ENCODE measurements around the gene SH3YL1. TPM values are rescaled to one million over a fixed set of nuclear protein-coding genes. Genes with fewer than 3 reads are reported as not detected.

The SH3YL1 gene
- total and polyA plus RNA-seq, 4 donors = 6.4 to 19.2 (median 13.9) TPM

- TF ChIP-seq CTCF (IDR thresholded peaks at IDR 0.05; ENCODE audit: low read depth, low read length, missing input control) (no peak), GABPA (IDR thresholded peaks at IDR 0.05 in 1 of 2, conservative IDR thresholded peaks at IDR 0.05 in 1 of 2) (no peak), YY1 (IDR thresholded peaks at IDR 0.05) (no peak), FOXA2 (IDR thresholded peaks at IDR 0.05) (no peak), FOXA1 (IDR thresholded peaks at IDR 0.05) (no peak), HNF4G (IDR thresholded peaks at IDR 0.05) (no peak), RAD21 (IDR thresholded peaks at IDR 0.05) (no peak), HNF4A (conservative IDR thresholded peaks at IDR 0.05) (no peak), SP1 (IDR thresholded peaks at IDR 0.05) (no peak)
- DNase-seq (ENCODE audit: low spot score) = no peak
- H3K4me1 ChIP-seq (ENCODE audit: control insufficient read depth in 4 of 4, insufficient read depth in 4 of 4, low read length in 3 of 4) = peaks cover 13 to 26% (median 17%) of the 10 kb centered on the region in 4 donors
- no peak overlapping the region for H3K4me3 ChIP-seq (ENCODE audit: low read depth in 1 of 3, low read length in 3 of 3)
- no peaks in the 10 kb centered on the region for H3K9me3 ChIP-seq (ENCODE audit: control insufficient read depth in 4 of 4, low read length in 3 of 4)
- no peak overlapping the region for H3K27ac ChIP-seq (ENCODE audit: low read depth in 1 of 2, low read length in 2 of 2)
- peaks cover 4 to 17% (median 6%) of the 10 kb centered on the region in 4 donors for H3K36me3 ChIP-seq (ENCODE audit: control insufficient read depth in 4 of 4, insufficient read depth in 3 of 4, low read depth in 1 of 4, low read length in 3 of 4)
- H3K27me3 ChIP-seq (ENCODE audit: control insufficient read depth in 4 of 4, insufficient read depth in 4 of 4, low read length in 3 of 4) = peaks cover 0 to 8% (median 2%) of the 10 kb centered on the region in 4 donors
- 66% methylated on average over 13 of the region's 13 CpGs for WGBS
- H3K9ac ChIP-seq (ENCODE audit: low read depth in 1 of 2, low read length in 2 of 2) = no peak overlapping the region
Measured at GRCh38 chr2:284896-285492, 21.2 kb upstream of the SH3YL1 start.

- TF ChIP-seq FOXA1 (IDR thresholded peaks at IDR 0.05) (no peak), EGR1 (IDR thresholded peaks at IDR 0.05; ENCODE audit: low read depth in 2 of 2) (no peak), HNF4A (conservative IDR thresholded peaks at IDR 0.05) (no peak), TAF1 (conservative IDR thresholded peaks at IDR 0.05) (no peak), MAX (IDR thresholded peaks at IDR 0.05) (no peak), GABPA (IDR thresholded peaks at IDR 0.05 in 1 of 2, conservative IDR thresholded peaks at IDR 0.05 in 1 of 2) (no peak), SP1 (IDR thresholded peaks at IDR 0.05) (no peak), ATF3 (IDR thresholded peaks at IDR 0.05) (no peak), ZBTB33 (IDR thresholded peaks at IDR 0.05) (no peak), YY1 (IDR thresholded peaks at IDR 0.05) (no peak), JUND (IDR thresholded peaks at IDR 0.05) (no peak), CTCF (IDR thresholded peaks at IDR 0.05; ENCODE audit: low read depth, low read length, missing input control) (no peak), NR2F2 (IDR thresholded peaks at IDR 0.05) (no peak), FOXA2 (IDR thresholded peaks at IDR 0.05) (no peak), RAD21 (IDR thresholded peaks at IDR 0.05) (no peak), RXRA (IDR thresholded peaks at IDR 0.05) (no peak), HNF4G (IDR thresholded peaks at IDR 0.05) (no peak), REST (IDR thresholded peaks at IDR 0.05) (no peak)
- Histone ChIP-seq H3K9me3 (ENCODE audit: control insufficient read depth in 4 of 4, low read length in 3 of 4) (no peaks in the 10 kb centered on the region), H3K27me3 (ENCODE audit: control insufficient read depth in 4 of 4, insufficient read depth in 4 of 4, low read length in 3 of 4) (peaks cover 0 to 8% (median 2%) of the 10 kb centered on the region in 4 donors), H3K4me3 (ENCODE audit: low read depth in 1 of 3, low read length in 3 of 3) (no peak overlapping the region), H3K27ac (ENCODE audit: low read depth in 1 of 2, low read length in 2 of 2) (no peak overlapping the region), H3K9ac (ENCODE audit: low read depth in 1 of 2, low read length in 2 of 2) (no peak overlapping the region), H3K4me1 (ENCODE audit: control insufficient read depth in 4 of 4, insufficient read depth in 4 of 4, low read length in 3 of 4) (peaks cover 9 to 18% (median 10%) of the 10 kb centered on the region in 4 donors), H3K36me3 (ENCODE audit: control insufficient read depth in 4 of 4, insufficient read depth in 3 of 4, low read depth in 1 of 4, low read length in 3 of 4) (peaks cover 4 to 17% (median 9%) of the 10 kb centered on the region in 4 donors)
- DNase-seq (ENCODE audit: low spot score) = no peak
- 88% methylated on average over 4 of the region's 4 CpGs for WGBS
Measured at GRCh38 chr2:283996-284794, 20.4 kb upstream of the SH3YL1 start.

Measured in liver (tissue), 9 donors.